OCI-M2 (cell line): ENCODE results near the gene FSIP2.

Experiments
- DNase-seq: peaks from one replicate; lab custom pipeline; 2025; ENCODE audit not compliant: unreplicated experiment; lab: John Stamatoyannopoulos, UW

FSIP2 gene, protein sequence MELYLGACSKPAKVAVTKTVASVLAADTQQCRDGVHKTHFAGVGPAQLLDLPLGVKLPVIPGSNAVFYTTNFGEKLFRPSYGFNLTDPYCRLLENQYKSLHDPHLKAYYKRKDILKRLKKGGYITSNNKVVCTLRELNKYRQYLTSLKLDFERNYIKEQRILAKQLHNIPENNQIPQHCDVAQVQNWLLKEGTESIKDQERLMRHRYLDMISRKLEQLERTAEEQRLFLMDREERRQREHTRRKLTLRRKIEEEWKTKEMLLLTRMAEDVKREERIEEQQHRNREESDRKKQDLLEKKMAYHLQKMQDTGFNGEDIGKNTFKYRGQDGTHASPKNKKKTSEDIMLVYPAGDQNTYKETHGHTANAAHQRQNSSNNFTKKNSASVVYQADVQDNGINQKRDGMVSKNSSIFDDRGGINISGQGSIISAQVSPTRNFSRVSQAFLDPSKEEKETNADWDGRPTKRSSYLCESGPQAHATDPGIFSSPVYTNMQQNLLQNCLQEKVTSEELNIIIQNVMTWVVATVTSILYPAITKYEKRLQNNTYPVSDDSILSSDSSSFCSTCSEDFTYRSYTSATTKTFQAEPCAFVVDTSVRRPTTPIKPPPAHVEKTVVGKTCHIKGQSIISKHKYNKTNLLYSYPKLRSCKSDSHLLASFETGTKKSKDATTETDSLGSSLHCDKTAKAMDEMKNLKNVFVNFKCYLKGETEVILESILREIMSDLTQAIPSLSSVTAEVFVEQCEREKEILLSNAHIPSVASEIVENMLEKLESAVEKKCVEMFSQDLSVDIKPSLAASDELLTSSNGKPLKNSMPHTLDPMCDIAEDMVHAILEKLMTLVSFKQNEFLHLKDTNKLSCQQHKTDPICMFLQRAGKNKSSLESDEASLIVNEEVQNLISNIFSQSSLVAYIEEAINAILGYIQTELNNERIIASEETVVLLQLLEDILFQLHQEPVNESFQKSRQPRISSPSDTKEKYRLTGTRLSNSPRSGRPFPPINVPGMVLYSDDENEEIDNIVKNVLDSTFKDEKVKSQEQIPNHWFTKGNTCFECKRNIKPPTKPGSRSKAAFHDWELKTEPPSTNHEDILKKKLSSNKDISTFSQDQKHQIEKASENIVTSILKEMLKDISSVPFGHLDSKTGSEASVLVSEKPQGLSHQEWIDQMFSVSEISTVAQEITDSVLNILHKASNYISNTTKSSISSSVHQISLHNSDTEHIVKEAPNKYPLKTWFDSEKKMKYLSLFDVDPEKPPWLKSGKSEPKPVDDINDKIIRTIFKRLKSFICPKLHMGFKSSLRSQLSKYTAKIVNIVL (N-terminal part only)

GRCh38 chr2:185738679-185739472 lies at the start of gene FSIP2:
Gene FSIP2, plus strand, starts transcription at chr2:185738804. Its CDS starts 91 bp downstream, at chr2:185738895.
- DNase-seq, result peak; percentile 65

DNA sequence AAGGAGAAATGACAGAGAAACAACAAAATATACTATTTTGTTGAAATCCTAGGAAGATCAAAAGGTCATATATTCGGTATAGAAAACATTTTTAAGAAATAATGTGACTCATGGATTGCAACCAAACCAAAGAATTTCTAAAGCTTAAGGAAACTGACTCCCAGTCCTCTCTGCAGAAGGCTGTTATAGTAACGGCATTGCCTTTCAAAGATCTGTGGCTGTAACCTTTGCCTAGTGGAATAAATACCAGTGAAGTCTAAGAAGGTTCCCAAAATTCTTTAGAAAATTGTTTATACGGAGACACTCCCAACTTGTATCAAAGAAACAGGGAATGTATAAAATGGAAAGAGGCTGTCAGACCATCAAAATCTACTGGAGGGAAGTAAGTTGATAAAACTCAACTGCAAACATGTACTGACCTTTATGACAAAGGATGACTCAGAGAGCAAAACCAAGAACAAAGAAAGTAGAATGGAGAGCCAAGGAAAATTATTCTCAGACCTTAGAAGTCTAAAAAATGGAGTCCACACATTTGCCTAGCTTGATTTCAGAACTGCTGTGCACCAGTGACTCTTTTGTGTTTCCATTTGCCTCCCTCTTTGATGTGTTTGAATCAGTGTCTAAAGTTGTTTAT lies 48.6 kb upstream of the FSIP2 start:
- DNase-seq, result no peak

DNA sequence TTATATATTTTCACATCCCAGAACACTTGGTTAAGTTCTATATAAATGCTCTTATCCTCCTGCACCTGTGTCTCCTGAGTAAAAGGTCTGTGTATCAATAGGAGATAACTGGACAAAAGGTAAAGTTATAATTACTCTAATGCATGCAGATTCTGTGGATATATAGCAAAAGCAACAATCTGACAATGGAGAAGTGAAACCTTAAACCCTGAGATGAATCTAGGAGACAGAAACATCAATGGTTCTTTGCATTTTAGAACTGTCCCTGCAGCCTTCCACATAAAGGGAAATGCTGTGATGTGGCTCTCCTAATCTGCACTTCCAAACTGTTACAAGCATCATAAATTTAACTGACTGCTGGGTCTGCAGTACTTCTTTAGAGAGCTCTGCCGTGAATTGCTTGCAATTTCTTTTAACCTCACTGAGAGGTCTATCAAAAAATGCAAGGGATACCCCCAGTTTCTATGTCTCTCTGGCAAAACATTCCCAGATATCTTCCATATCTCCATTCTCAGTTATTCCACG lies 42.8 kb upstream of the FSIP2 start:
- no peak for DNase-seq

- DNase-seq, result no peak
Observed at GRCh38 chr2:185700883-185701282, 37.7 kb upstream of the FSIP2 start.

- no peak for DNase-seq
Observed at GRCh38 chr2:185734658-185735057, 3.9 kb upstream of the FSIP2 start.

- no peak for DNase-seq
Observed at GRCh38 chr2:185736210-185736609, 2.4 kb upstream of the FSIP2 start.

DNA sequence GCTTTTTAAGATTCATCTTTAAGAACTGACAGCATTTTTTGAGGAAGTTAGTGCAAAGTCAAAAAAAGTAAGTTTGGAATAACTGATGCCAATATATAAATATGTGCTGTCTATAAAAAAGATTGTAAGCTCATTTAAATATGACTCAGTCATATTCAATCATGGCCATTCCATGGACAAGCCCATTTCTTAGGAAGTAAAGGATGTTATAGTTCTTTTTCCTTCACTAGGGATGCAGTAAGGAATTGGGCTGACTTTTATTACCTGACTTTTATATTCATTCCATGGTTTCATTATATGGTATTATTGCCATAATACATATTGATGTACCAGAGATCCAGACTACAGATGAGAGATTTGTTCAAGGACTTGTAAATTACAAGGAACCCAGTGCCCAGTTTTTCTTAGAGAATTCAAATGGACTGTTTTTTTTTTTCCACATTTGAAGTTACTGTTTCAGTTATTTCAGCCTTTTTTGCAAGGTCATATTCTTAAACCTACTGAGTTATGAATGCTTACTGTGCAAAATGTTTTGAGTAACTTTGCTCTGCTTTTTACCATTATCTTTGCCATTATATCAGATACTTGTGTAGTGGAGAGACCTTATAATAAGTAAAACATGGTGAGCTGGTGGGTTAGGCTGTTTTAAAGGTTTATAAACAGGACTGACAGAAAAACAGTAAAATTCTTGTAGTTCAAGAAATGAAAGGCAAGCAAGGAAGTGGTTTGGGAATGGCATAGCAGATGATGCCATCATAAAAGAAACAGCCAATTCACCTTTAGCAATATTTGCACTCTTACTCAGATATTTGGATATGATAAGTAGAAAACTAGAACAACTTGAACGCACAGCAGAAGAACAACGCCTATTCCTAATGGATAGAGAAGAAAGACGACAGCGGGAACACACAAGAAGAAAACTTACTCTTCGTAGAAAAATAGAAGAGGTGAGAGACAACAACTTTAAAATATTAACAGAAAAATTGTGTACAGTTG lies 7.6 kb downstream of the FSIP2 start:
- DNase-seq, result no peak

DNA sequence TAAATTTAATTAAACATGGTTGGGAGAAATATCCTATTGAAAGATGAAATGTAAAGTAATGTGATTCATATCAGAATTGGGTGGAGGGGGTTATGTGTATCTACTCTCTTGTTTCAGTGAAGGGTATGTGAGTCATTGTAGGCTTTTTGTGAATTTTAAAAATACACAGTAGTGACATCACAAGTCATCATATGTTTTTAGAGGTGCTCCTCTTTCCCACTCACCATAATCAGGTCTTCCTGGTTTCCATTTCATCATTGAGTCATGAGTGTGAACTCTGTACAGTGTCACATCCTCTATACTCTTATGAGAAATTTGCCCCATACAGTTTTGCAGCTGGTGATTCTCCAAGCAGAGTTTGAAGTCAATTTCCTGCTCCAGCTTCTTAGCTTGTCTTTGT lies 18.8 kb downstream of the FSIP2 start:
- no peak for DNase-seq

DNA sequence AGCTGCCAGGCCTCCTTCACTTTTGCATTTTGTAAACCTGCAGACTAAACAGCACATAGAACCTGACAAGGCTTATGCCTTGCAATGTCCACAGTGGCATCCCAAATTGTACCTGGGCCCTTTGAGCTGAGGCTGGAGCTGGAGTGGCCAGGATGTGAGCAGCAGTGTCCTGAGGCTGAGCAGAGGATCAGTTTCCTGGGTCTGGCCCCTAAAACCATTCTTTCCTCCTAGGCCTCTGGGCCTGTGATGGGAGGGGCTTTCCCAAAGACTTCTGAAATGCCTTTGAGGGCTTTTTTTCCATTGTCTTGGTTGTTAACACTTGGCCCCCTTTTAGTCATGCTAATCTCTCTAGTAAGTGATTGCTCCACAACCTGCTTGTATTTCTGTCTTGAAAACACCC lies 32.8 kb downstream of the FSIP2 start:
- no peak for DNase-seq

DNA sequence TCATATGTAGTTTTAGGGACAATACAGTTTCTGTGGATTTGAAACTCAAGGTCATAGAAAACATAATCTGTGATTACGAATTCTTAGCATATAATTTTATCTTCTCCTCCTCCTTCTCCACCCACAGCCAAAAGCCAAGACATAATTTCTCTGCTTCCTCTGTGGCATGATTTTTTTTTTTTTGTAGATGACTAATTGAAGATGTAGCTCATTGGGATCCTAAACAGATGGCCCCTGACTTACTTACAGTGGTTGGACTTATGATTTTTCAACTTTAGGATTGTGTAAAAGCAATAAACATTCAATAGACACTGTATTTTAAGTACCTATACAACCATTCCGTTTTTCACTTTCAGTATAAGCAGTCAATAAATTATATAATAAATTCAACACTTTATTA lies 42.3 kb downstream of the FSIP2 start:
- DNase-seq, result no peak

DNA sequence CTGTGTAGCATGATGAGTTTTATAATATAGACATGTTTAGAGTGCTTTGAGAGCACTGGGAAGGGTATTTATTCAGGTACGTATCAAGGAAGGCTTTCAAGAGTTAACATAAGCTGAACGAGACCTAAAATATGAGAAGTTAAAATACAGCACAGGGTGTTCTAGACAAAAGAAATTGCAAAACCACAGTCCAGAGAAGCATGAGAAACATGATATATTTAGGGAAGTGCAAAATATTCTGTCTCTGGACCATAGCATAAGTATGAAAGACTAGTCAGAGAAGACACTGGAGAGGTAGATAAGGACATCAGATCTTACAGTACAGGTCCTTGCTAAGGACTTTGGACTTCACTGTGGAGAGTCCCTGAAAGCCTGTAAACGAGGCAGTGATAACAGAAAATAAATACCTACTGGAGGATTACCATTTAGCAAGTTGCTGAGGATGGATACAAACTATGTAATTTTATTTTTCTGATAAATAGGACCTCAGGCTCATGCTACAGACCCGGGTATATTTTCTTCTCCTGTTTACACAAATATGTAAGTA lies 43.7 kb downstream of the FSIP2 start:
- no peak for DNase-seq

DNA sequence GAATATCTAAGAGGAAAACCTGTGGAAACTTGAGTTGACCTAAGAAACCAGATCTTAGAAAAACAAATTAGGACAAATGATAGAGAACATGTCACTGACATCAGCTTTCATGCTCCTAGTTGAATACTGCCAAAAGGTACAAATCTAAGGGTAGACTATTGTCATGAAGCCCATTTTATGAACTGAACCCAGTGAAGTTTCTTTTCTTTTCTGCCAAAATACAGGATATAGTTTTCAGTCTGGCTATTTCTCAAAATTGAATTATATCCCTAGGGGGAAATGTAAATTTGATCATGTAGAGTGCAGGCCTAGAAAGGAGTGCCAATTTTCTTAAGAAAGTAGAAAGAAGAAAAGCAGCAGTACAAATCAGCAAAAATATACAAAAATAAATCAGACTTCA lies 46.6 kb downstream of the FSIP2 start:
- no peak for DNase-seq

DNA sequence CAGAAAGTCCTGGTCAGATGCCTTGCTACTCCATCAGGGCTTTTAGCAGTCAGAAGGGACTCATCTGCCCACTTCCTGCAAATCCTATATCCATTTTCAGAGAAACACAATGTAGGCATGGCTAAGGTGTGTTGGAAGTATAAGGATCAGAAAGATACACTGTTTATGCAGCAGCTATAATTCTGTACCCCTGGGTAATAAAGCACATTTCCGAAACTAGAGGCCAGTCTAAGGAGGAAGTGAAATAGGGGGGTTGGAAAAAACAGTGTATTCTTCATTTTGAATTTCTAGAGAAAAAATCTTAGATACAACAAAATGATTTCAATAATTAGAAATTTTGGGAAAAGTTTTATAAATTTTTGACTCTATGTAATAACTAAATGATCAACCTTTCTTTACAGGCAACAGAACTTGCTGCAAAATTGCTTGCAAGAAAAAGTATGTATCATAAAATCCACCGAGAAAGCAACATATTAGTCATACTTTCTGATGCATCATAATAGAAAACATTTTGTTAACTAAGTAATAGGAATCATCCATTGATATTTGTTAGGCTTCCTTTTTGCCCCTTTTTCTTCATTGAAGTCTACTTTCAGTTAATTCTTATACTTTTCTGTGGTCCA lies 47.4 kb downstream of the FSIP2 start:
- no peak for DNase-seq

GRCh38 chr2:185787227-185788145 lies 48.9 kb downstream of the FSIP2 start:
- no peak for DNase-seq

- no peak for DNase-seq
Observed at GRCh38 chr2:185790361-185790760, 51.8 kb downstream of the FSIP2 start.

- DNase-seq, result no peak
Observed at GRCh38 chr2:185793532-185794345, 55.1 kb downstream of the FSIP2 start.
